GM12891 (cell line): ENCODE results near the gene ENOX1.

ENCODE experiments used
- PAX5 ChIP-seq: IDR thresholded peaks from 2 replicates; pipeline ENCODE4 v1.6.1; 2011; ENCODE audit warnings: low read length, moderate library complexity, mild to moderate bottlenecking; ENCODE audit not compliant: insufficient read depth, severe bottlenecking
- POLR2A ChIP-seq: IDR thresholded peaks from 2 replicates; pipeline ENCODE4 v1.6.1; 2011; ENCODE audit warnings: low read depth, low read length, control low read depth
- POLR2AphosphoS5 ChIP-seq: IDR thresholded peaks from 2 replicates; pipeline ENCODE4 v1.6.1; 2011; ENCODE audit warnings: low read depth, low read length, control low read depth
- POU2F2 ChIP-seq: IDR thresholded peaks from 2 replicates; pipeline ENCODE4 v1.6.1; 2011; ENCODE audit warnings: low read depth, mild to moderate bottlenecking, control low read depth, low read length, moderate library complexity
- SPI1 ChIP-seq: IDR thresholded peaks from 2 replicates; pipeline ENCODE4 v1.6.1; 2011; ENCODE audit warnings: low read depth, low read length, control low read depth
- TAF1 ChIP-seq: IDR thresholded peaks from 2 replicates; pipeline ENCODE4 v1.6.1; 2011; ENCODE audit warnings: low read depth, low read length, control low read depth

DNA sequence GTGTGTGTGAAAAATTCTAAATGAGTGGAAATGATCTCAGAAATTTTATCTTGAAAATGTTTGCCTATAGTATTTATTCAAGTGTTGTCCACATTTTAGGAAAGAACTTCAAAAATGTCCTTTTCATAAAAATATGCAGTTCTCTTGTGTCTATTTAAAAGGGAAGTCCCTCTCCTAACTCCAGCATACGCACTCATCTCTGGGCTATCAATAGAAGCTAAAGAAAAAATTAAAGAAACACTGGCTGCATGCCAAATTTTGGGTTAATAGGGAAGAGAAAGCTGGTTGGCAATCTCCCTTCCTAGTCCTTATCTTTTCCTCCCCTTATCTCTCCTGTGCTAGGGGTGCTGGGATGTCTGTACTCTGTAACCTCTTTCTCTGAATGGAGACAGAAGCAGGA lies 313.3 kb downstream of the ENOX1 start:
- TF ChIP-seq POLR2AphosphoS5 (no peak), POLR2A (no peak), POU2F2 (no peak), TAF1 (no peak), PAX5 (no peak), SPI1 (no peak)
